ENCODE measurements around the gene MYCN. TPM values are rescaled to one million over a fixed set of nuclear protein-coding genes. Genes with fewer than 3 reads are reported as not detected.

Gene MYCN
- total and polyA plus RNA-seq, 2 of the 8 experiments (the other 6 are each of a cell fraction or from before 2014, with no cell fraction given) = 87.8 to 137 TPM

GRCh38 chr2:15909157-15909556, 31.2 kb upstream of the MYCN start (continued):
- TF ChIP-seq CHD7 (IDR thresholded peaks at IDR 0.05; ENCODE audit: insufficient replicate concordance, low read length) = no peak
- no peak for TF ChIP-seq EGR1 (IDR thresholded peaks at IDR 0.05; ENCODE audit: borderline replicate concordance, low read depth, low read length)
- TF ChIP-seq CTCF (IDR thresholded peaks at IDR 0.05; ENCODE audit: control extremely low read depth in 1 of 3, insufficient read depth in 1 of 3, low read depth in 1 of 3, low read length in 3 of 3) = no peak
